Mesothelial cell of epicardium (in vitro differentiated cells): Measurements from ENCODE around the gene ELL2. TPM values are rescaled to one million over a fixed set of nuclear protein-coding genes. Genes with fewer than 3 reads are reported as not detected.

ENCODE experiments used
- DNase-seq, 2 experiments: peaks; one replicate each; pipeline ENCODE4 v3.0.0; 2021; ENCODE audit warnings: low spot score in 2 of 2; ENCODE audit not compliant: unreplicated experiment in 2 of 2
- H3K27ac Mint-ChIP-seq: 2 replicates; pipeline ENCODE4 v1.8.0; 2021; ENCODE audit warnings: mixed read lengths
- H3K27me3 Mint-ChIP-seq: 2 replicates; pipeline ENCODE4 v1.8.0; 2021; ENCODE audit warnings: low read depth, mixed read lengths
- H3K36me3 Mint-ChIP-seq: 2 replicates; pipeline ENCODE4 v1.8.0; 2021; ENCODE audit warnings: mixed read lengths
- H3K4me1 Mint-ChIP-seq: 2 replicates; pipeline ENCODE4 v1.8.0; 2021; ENCODE audit warnings: mixed read lengths
- H3K4me3 Mint-ChIP-seq: 2 replicates; pipeline ENCODE4 v1.8.0; 2021; ENCODE audit warnings: mild to moderate bottlenecking, moderate library complexity, mixed read lengths
- H3K9me3 Mint-ChIP-seq: 2 replicates; pipeline ENCODE4 v1.8.0; 2021; ENCODE audit warnings: mixed read lengths
- CTCF ChIP-seq: fragments of 200-600 bp; sonication (generic); IDR thresholded peaks from one replicate; pipeline ENCODE4 v1.5.0; 2021; ENCODE audit warnings: antibody characterized with exemption; ENCODE audit not compliant: unreplicated experiment
- total RNA-seq: library from RNA; stranded (reverse); gene quantifications from 3 replicates; pipeline ENCODE4 v1.2.1, GENCODE V29; 2021

The ELL2 gene
- total RNA-seq, 1 donor from 2014 or later: 11.7 TPM

- H3K27ac Mint-ChIP-seq: no peak overlapping the region
- no peak for DNase-seq
- H3K27me3 Mint-ChIP-seq: no peaks in the 10 kb centered on the region
- no peak overlapping the region for H3K4me3 Mint-ChIP-seq
- peaks cover 5% of the 10 kb centered on the region for H3K36me3 Mint-ChIP-seq
- peaks cover 18% of the 10 kb centered on the region for H3K4me1 Mint-ChIP-seq
- TF ChIP-seq CTCF: no peak
- H3K9me3 Mint-ChIP-seq: no peaks in the 10 kb centered on the region
These were observed 59.7 kb downstream of the ELL2 start for GRCh38 chr5:95901676-95902627.

GRCh38 chr5:95900383-95900958 is 61.2 kb downstream of the ELL2 start:
- no peak overlapping the region for H3K4me3 Mint-ChIP-seq
- no peak overlapping the region for H3K27ac Mint-ChIP-seq
- H3K36me3 Mint-ChIP-seq: peaks cover 5% of the 10 kb centered on the region
- H3K9me3 Mint-ChIP-seq: no peaks in the 10 kb centered on the region
- peak in 1 of 2 experiments; percentile 41 for DNase-seq
- peaks cover 18% of the 10 kb centered on the region for H3K4me1 Mint-ChIP-seq
- no peak for TF ChIP-seq CTCF
- no peaks in the 10 kb centered on the region for H3K27me3 Mint-ChIP-seq

GRCh38 chr5:95899829-95900228 is 61.8 kb downstream of the ELL2 start:
- H3K4me1 Mint-ChIP-seq: peaks cover 18% of the 10 kb centered on the region
- DNase-seq: no peak
- H3K36me3 Mint-ChIP-seq: peaks cover 5% of the 10 kb centered on the region

GRCh38 chr5:95899006-95899405 is 62.6 kb downstream of the ELL2 start:
- no peak for TF ChIP-seq CTCF
- H3K27ac Mint-ChIP-seq: no peak overlapping the region
- no peak overlapping the region for H3K4me3 Mint-ChIP-seq
- H3K9me3 Mint-ChIP-seq: no peaks in the 10 kb centered on the region
- H3K4me1 Mint-ChIP-seq: peaks cover 18% of the 10 kb centered on the region
- peaks cover 5% of the 10 kb centered on the region for H3K36me3 Mint-ChIP-seq
- H3K27me3 Mint-ChIP-seq: no peaks in the 10 kb centered on the region
- no peak for DNase-seq

More at GRCh38 chr5:95899829-95900228, 61.8 kb downstream of the ELL2 start:
- no peak overlapping the region for H3K4me3 Mint-ChIP-seq
- TF ChIP-seq CTCF: no peak
- H3K9me3 Mint-ChIP-seq: no peaks in the 10 kb centered on the region
- no peak overlapping the region for H3K27ac Mint-ChIP-seq
- no peaks in the 10 kb centered on the region for H3K27me3 Mint-ChIP-seq

- H3K27ac Mint-ChIP-seq: no peak overlapping the region
- peaks cover 5% of the 10 kb centered on the region for H3K36me3 Mint-ChIP-seq
- TF ChIP-seq CTCF: no peak
- no peak for DNase-seq
- no peaks in the 10 kb centered on the region for H3K9me3 Mint-ChIP-seq
- H3K4me1 Mint-ChIP-seq: peaks cover 26% of the 10 kb centered on the region
- H3K4me3 Mint-ChIP-seq: no peak overlapping the region
- H3K27me3 Mint-ChIP-seq: no peaks in the 10 kb centered on the region
These were observed 65.9 kb downstream of the ELL2 start for GRCh38 chr5:95895771-95896170.
